Caco-2 (cell line): ENCODE data around the gene WDR82. TPM values are rescaled to one million over a fixed set of nuclear protein-coding genes. Genes with fewer than 3 reads are reported as not detected.

Source experiments
- BruUV-seq: library from RNA; stranded (reverse); fragments of 400-500 nt; replicated peaks from 2 replicates; lab custom pipeline; 2021; lab: Mats Ljungman, UMichigan
- CTCF ChIA-PET: fragments of 300-600 bp; sonication (Branson Sonifier 250); formaldehyde crosslinking; loops from one replicate; lab custom pipeline; 2022; ENCODE audit warnings: antibody characterized with exemption; lab: Charles Lee
- POLR2A ChIA-PET: fragments of 300-600 bp; sonication (Branson Sonifier 250); formaldehyde crosslinking; loops from one replicate; lab custom pipeline; 2022; ENCODE audit warnings: antibody characterized with exemption; lab: Charles Lee
- DNase-seq, 2 experiments: peaks; one replicate each; pipeline versions ENCODE4 v3.0.0 to v3.0.0-alpha.2; 2020 to 2022
- H3K27me3 ChIP-seq: replicated peaks from 2 replicates; pipeline ENCODE4 v1.6.0; 2011; ENCODE audit warnings: low read length; ENCODE audit not compliant: control insufficient read depth, insufficient read depth
- H3K36me3 ChIP-seq: 2 replicates; pipeline ENCODE4 v1.5.1; 2011; ENCODE audit warnings: low read length; ENCODE audit not compliant: control insufficient read depth, insufficient read depth
- H3K4me1 ChIP-seq: fragments of 250-450 bp; sonication (Bioruptor Pico); 2 replicates; pipeline ENCODE4 v1.5.1; 2020; ENCODE audit warnings: mild to moderate bottlenecking
- H3K4me3 ChIP-seq: 2 replicates; pipeline ENCODE4 v1.5.1; 2011; ENCODE audit warnings: low read depth, mild to moderate bottlenecking, control low read depth, low read length
- H3K9me3 ChIP-seq: fragments of 250-450 bp; sonication (Bioruptor Pico); 2 replicates; pipeline ENCODE4 v1.5.1; 2020; ENCODE audit warnings: mild to moderate bottlenecking, moderate library complexity
- H3K27ac Mint-ChIP-seq: one replicate; pipeline ENCODE4 v1.8.0; 2022; ENCODE audit warnings: mixed read lengths; ENCODE audit not compliant: unreplicated experiment
- H3K27me3 Mint-ChIP-seq: one replicate; pipeline ENCODE4 v1.8.0; 2022; ENCODE audit warnings: mixed read lengths; ENCODE audit not compliant: insufficient read depth, unreplicated experiment
- H3K36me3 Mint-ChIP-seq: one replicate; pipeline ENCODE4 v1.8.0; 2022; ENCODE audit warnings: mild to moderate bottlenecking, mixed read lengths; ENCODE audit not compliant: insufficient read depth, unreplicated experiment
- H3K4me1 Mint-ChIP-seq: one replicate; pipeline ENCODE4 v1.8.0; 2022; ENCODE audit warnings: low read depth, mixed read lengths; ENCODE audit not compliant: unreplicated experiment
- H3K4me3 Mint-ChIP-seq: one replicate; pipeline ENCODE4 v1.8.0; 2022; ENCODE audit warnings: mild to moderate bottlenecking, moderate library complexity, mixed read lengths; ENCODE audit not compliant: unreplicated experiment
- H3K9me3 Mint-ChIP-seq: one replicate; pipeline ENCODE4 v1.8.0; 2022; ENCODE audit warnings: mixed read lengths; ENCODE audit not compliant: unreplicated experiment
- CTCF ChIP-seq, 2 experiments: fragments of 200-600 bp in 1 of 2; IDR thresholded peaks; 1 replicate in 1 of 2; 2 replicates in 1 of 2; pipeline versions ENCODE4 v1.5.1 to v1.8.0; 2011 to 2022; ENCODE audit warnings: antibody characterized with exemption in 1 of 2, control low read depth in 1 of 2, inconsistent platforms in 1 of 2, low read depth in 1 of 2, low read length in 1 of 2, mild to moderate bottlenecking in 1 of 2, moderate library complexity in 1 of 2; ENCODE audit not compliant: insufficient read depth in 1 of 2, severe bottlenecking in 1 of 2, unreplicated experiment in 1 of 2
- intact Hi-C: fragments of 100-400 bp; cut with micrococcal nuclease; formaldehyde crosslinking; loops from one replicate; pipeline ENCODE4 v1.10.0; 2022; ENCODE audit not compliant: unreplicated experiment
- total RNA-seq: library from RNA; stranded (reverse); gene quantifications from 2 replicates; pipeline ENCODE4 v1.2.3, GENCODE V29; 2022

The WDR82 gene
- total RNA-seq, 1 experiment from 2014 or later = 67.1 TPM

DNA sequence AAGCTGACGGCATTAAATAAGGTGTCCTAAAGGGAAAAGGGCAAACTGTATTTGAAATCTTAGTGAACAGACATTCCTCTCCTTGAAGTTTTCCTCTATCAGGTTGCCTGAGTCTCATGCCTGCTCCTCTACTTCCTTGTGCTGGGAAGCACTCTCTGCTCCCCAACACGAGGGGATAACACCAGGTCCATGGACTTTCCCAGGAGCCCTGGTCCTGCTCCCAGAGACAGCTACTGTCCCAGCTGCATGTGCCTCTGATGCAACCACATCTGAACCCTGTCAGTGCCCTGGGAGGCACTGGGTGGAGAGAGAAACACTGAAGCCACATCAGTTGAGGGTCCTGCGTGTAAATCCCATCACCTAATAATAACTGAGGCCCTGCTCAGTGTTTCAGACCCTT, 60.4 kb downstream of the WDR82 start:
- Mint-ChIP-seq H3K36me3 (peaks cover 18% of the 10 kb centered on the region), H3K9me3 (no peaks in the 10 kb centered on the region), H3K4me3 (no peak overlapping the region), H3K27ac (no peak overlapping the region), H3K4me1 (peaks cover 6% of the 10 kb centered on the region), H3K27me3 (no peaks in the 10 kb centered on the region)
- ChIA-PET POLR2A (no interaction called here), CTCF (no interaction called here)
- intact Hi-C loops = no loop called here
- BruUV-seq = no TSS peak
- no peak overlapping the region for H3K4me3 ChIP-seq
- no peaks in the 10 kb centered on the region for H3K27me3 ChIP-seq
- H3K4me1 ChIP-seq = peaks cover 4% of the 10 kb centered on the region; the same call in 1 of the 2 replicates
- no peak for DNase-seq
- peaks cover 2% of the 10 kb centered on the region for H3K36me3 ChIP-seq
- TF ChIP-seq CTCF (IDR thresholded peaks at IDR 0.05; ENCODE audit: insufficient read depth in 1 of 2, low read depth in 1 of 2, low read length in 1 of 2, severe bottlenecking in 1 of 2, unreplicated experiment in 1 of 2) = no peak
- no peaks in the 10 kb centered on the region for H3K9me3 ChIP-seq

GRCh38 chr3:52217409-52217805, 61.0 kb downstream of the WDR82 start:
- no TSS peak for BruUV-seq
- intact Hi-C loops = no loop called here

GRCh38 chr3:52216585-52217408, 61.7 kb downstream of the WDR82 start:
- H3K4me3 Mint-ChIP-seq = no peak overlapping the region
- H3K27ac Mint-ChIP-seq = no peak overlapping the region

More at GRCh38 chr3:52217409-52217805, 61.0 kb downstream of the WDR82 start:
- Histone ChIP-seq H3K9me3 (no peaks in the 10 kb centered on the region), H3K4me3 (no peak overlapping the region), H3K4me1 (peaks cover 4% of the 10 kb centered on the region; the same call in 1 of the 2 replicates), H3K27me3 (no peaks in the 10 kb centered on the region), H3K36me3 (peaks cover 4% of the 10 kb centered on the region)
- H3K4me1 Mint-ChIP-seq = peaks cover 6% of the 10 kb centered on the region
- ChIA-PET POLR2A (no interaction called here), CTCF (no interaction called here)
- H3K36me3 Mint-ChIP-seq = peaks cover 24% of the 10 kb centered on the region
- TF ChIP-seq CTCF (IDR thresholded peaks at IDR 0.05; ENCODE audit: insufficient read depth in 1 of 2, low read depth in 1 of 2, low read length in 1 of 2, severe bottlenecking in 1 of 2, unreplicated experiment in 1 of 2) = no peak
- DNase-seq = no peak
- no peaks in the 10 kb centered on the region for H3K27me3 Mint-ChIP-seq
- H3K4me3 Mint-ChIP-seq = no peak overlapping the region
- no peak overlapping the region for H3K27ac Mint-ChIP-seq
- H3K9me3 Mint-ChIP-seq = no peaks in the 10 kb centered on the region

More at GRCh38 chr3:52216585-52217408, 61.7 kb downstream of the WDR82 start:
- Histone ChIP-seq H3K36me3 (peaks cover 6% of the 10 kb centered on the region), H3K27me3 (no peaks in the 10 kb centered on the region), H3K9me3 (no peaks in the 10 kb centered on the region), H3K4me3 (no peak overlapping the region), H3K4me1 (peaks cover 4% of the 10 kb centered on the region; the same call in 1 of the 2 replicates)
- no peaks in the 10 kb centered on the region for H3K9me3 Mint-ChIP-seq
- no peaks in the 10 kb centered on the region for H3K27me3 Mint-ChIP-seq
- intact Hi-C loops = no loop called here
- H3K4me1 Mint-ChIP-seq = peaks cover 6% of the 10 kb centered on the region
- no TSS peak for BruUV-seq
- H3K36me3 Mint-ChIP-seq = peaks cover 29% of the 10 kb centered on the region
- CTCF ChIA-PET = interaction anchor here (1.0 kb wide), 1 partner anchor 122 kb away, joined by 3 read pairs; no protein-coding TSS in a partner anchor
- no peak for TF ChIP-seq CTCF (IDR thresholded peaks at IDR 0.05; ENCODE audit: insufficient read depth in 1 of 2, low read depth in 1 of 2, low read length in 1 of 2, severe bottlenecking in 1 of 2, unreplicated experiment in 1 of 2)
- POLR2A ChIA-PET = interaction anchor here (0.5 kb wide), 1 partner anchor 250 kb away, joined by 4 read pairs; the partner anchor contains the start of gene PCBP4
- no peak for DNase-seq
